Effector memory CD8-positive, alpha-beta T cell (primary cell): Measurements from ENCODE around the gene MRPL42.
"Not testable (repeated sequence)": the region's sequence is repeated elsewhere in the genome, so short reads cannot be mapped to it uniquely, and the experiment has no call there.

Source experiments
- ATAC-seq: fragments of 150-1000 bp; cut with Tn5 transposase; replicated peaks from 2 replicates; pipeline ENCODE4 v1.10.0; 2021; ENCODE audit warnings: mild to moderate bottlenecking, moderate library complexity
- DNase-seq, 3 experiments: peaks; one replicate each; pipeline ENCODE4 v3.0.0; 2021
- H3K27ac Mint-ChIP-seq, 2 donors: one replicate each; pipeline ENCODE4 v1.8.0; 2022; ENCODE audit warnings: mild to moderate bottlenecking in 2 of 2, mixed read lengths in 2 of 2, moderate library complexity in 2 of 2
- H3K27me3 Mint-ChIP-seq, 2 donors: one replicate each; pipeline ENCODE4 v1.8.0; 2022; ENCODE audit warnings: mixed read lengths in 2 of 2
- H3K36me3 Mint-ChIP-seq: one replicate; pipeline ENCODE4 v1.8.0; 2022; ENCODE audit warnings: mild to moderate bottlenecking, moderate library complexity, mixed read lengths; ENCODE audit not compliant: insufficient read depth
- H3K4me1 Mint-ChIP-seq, 2 donors: one replicate each; pipeline ENCODE4 v1.8.0; 2022; ENCODE audit warnings: low read depth in 2 of 2, mixed read lengths in 2 of 2
- H3K4me3 Mint-ChIP-seq, 2 donors: one replicate each; pipeline ENCODE4 v1.8.0; 2022; ENCODE audit warnings: mild to moderate bottlenecking in 2 of 2, mixed read lengths in 2 of 2, moderate library complexity in 2 of 2
- H3K9me3 Mint-ChIP-seq, 2 donors: one replicate each; pipeline ENCODE4 v1.8.0; 2022; ENCODE audit warnings: mixed read lengths in 2 of 2
- total RNA-seq, 9 experiments: gene quantifications; one replicate each; lab custom pipeline; 2026; lab: John Stamatoyannopoulos, UW

Gene MRPL42
- 26.9 to 87.4 (median 61.4) reads per million in 9 experiments for total RNA-seq

- Mint-ChIP-seq H3K27me3 (no peaks in the 10 kb centered on the region), H3K36me3 (peaks cover 16% of the 10 kb centered on the region), H3K27ac (peak within 1 kb of the TSS; percentile 93 to 96)
Measured at GRCh38 chr12:93467351-93468007, at the start of gene MRPL42. Gene MRPL42, plus strand, starts transcription at chr12:93467514. Its CDS starts 1,772 bp downstream, at chr12:93469286.

GRCh38 chr12:93417967-93418480 is 49.3 kb upstream of the MRPL42 start:
- ATAC-seq (no peak), DNase-seq (no peak)
- H3K36me3 Mint-ChIP-seq: peaks cover 13% of the 10 kb centered on the region
- no peak overlapping the region for H3K27ac Mint-ChIP-seq
- H3K4me1 Mint-ChIP-seq: peaks cover 48 to 76% of the 10 kb centered on the region in 2 donors
- no peaks in the 10 kb centered on the region for H3K9me3 Mint-ChIP-seq
- H3K27me3 Mint-ChIP-seq: no peaks in the 10 kb centered on the region
- H3K4me3 Mint-ChIP-seq: no peak overlapping the region

More at GRCh38 chr12:93467351-93468007, at the start of gene MRPL42:
- Mint-ChIP-seq H3K4me1 (peaks cover 16 to 20% of the 10 kb centered on the region in 2 donors), H3K9me3 (no peaks in the 10 kb centered on the region), H3K4me3 (peak within 1 kb of the TSS; percentile 88 to 89)
- DNase-seq (peak; percentile 92 to 97 (median 93)), ATAC-seq (peak; percentile 92)

GRCh38 chr12:93419388-93420034 is 47.8 kb upstream of the MRPL42 start:
- ATAC-seq (peak; percentile 83), DNase-seq (no peak)
- Mint-ChIP-seq H3K4me1 (peaks cover 46 to 77% of the 10 kb centered on the region in 2 donors), H3K27me3 (no peaks in the 10 kb centered on the region), H3K4me3 (peak overlapping the region in 1 of 2 donors; percentile 40), H3K27ac (peak overlapping the region; percentile 19 to 80), H3K36me3 (peaks cover 9% of the 10 kb centered on the region), H3K9me3 (no peaks in the 10 kb centered on the region)

- no peak for DNase-seq
- no peak for ATAC-seq
- Mint-ChIP-seq H3K4me1 (peaks cover 53 to 84% of the 10 kb centered on the region in 2 donors), H3K27ac (peak overlapping the region in 1 of 2 donors; percentile 84), H3K9me3 (no peaks in the 10 kb centered on the region), H3K4me3 (no peak overlapping the region), H3K27me3 (no peaks in the 10 kb centered on the region), H3K36me3 (peaks cover 2% of the 10 kb centered on the region)
Measured at GRCh38 chr12:93422050-93422449, 45.3 kb upstream of the MRPL42 start.

GRCh38 chr12:93425736-93426411 is 41.4 kb upstream of the MRPL42 start:
- DNase-seq: no peak

GRCh38 chr12:93426412-93426805 is 40.9 kb upstream of the MRPL42 start:
- no peaks in the 10 kb centered on the region for H3K27me3 Mint-ChIP-seq
- no peaks in the 10 kb centered on the region for H3K36me3 Mint-ChIP-seq
- ATAC-seq: no peak
- no peak for DNase-seq
- H3K27ac Mint-ChIP-seq: peak overlapping the region; percentile 60 to 83
- no peaks in the 10 kb centered on the region for H3K9me3 Mint-ChIP-seq
- peak overlapping the region; percentile 23 to 44 for H3K4me3 Mint-ChIP-seq
- peaks cover 60 to 84% of the 10 kb centered on the region in 2 donors for H3K4me1 Mint-ChIP-seq

More at GRCh38 chr12:93425736-93426411, 41.4 kb upstream of the MRPL42 start:
- H3K4me1 Mint-ChIP-seq: peaks cover 57 to 84% of the 10 kb centered on the region in 2 donors
- ATAC-seq: no peak
- H3K36me3 Mint-ChIP-seq: peaks cover under 1% of the 10 kb centered on the region
- H3K27ac Mint-ChIP-seq: peak overlapping the region; percentile 60 to 83
- H3K9me3 Mint-ChIP-seq: no peaks in the 10 kb centered on the region
- H3K27me3 Mint-ChIP-seq: no peaks in the 10 kb centered on the region
- H3K4me3 Mint-ChIP-seq: peak overlapping the region in 1 of 2 donors; percentile 44

- H3K4me3 Mint-ChIP-seq: peak overlapping the region in 1 of 2 donors; percentile 36
- H3K27me3 Mint-ChIP-seq: no peaks in the 10 kb centered on the region
- no peak for DNase-seq
- H3K4me1 Mint-ChIP-seq: peaks cover 62 to 82% of the 10 kb centered on the region in 2 donors
- H3K27ac Mint-ChIP-seq: peak overlapping the region; percentile 60 to 81
- H3K9me3 Mint-ChIP-seq: no peaks in the 10 kb centered on the region
- ATAC-seq: no peak
- no peaks in the 10 kb centered on the region for H3K36me3 Mint-ChIP-seq
Measured at GRCh38 chr12:93427779-93428564, 39.3 kb upstream of the MRPL42 start.

- peaks cover 57 to 81% of the 10 kb centered on the region in 2 donors for H3K4me1 Mint-ChIP-seq
- H3K4me3 Mint-ChIP-seq: no peak overlapping the region
- no peaks in the 10 kb centered on the region for H3K27me3 Mint-ChIP-seq
- DNase-seq (no peak), ATAC-seq (no peak)
- no peaks in the 10 kb centered on the region for H3K9me3 Mint-ChIP-seq
- no peak overlapping the region for H3K27ac Mint-ChIP-seq
- H3K36me3 Mint-ChIP-seq: no peaks in the 10 kb centered on the region
Measured at GRCh38 chr12:93429448-93429847, 37.9 kb upstream of the MRPL42 start.

- ATAC-seq (no peak), DNase-seq (no peak)
- Mint-ChIP-seq H3K9me3 (no peaks in the 10 kb centered on the region), H3K27ac (peak overlapping the region in 1 of 2 donors; percentile 66), H3K4me1 (peaks cover 55 to 77% of the 10 kb centered on the region in 2 donors), H3K4me3 (peak overlapping the region in 1 of 2 donors; percentile 7), H3K27me3 (no peaks in the 10 kb centered on the region), H3K36me3 (no peaks in the 10 kb centered on the region)
Measured at GRCh38 chr12:93429852-93430251, 37.5 kb upstream of the MRPL42 start.

- Mint-ChIP-seq H3K27ac (peak overlapping the region in 1 of 2 donors; percentile 66), H3K4me3 (peak overlapping the region in 1 of 2 donors; percentile 7), H3K4me1 (peaks cover 56 to 73% of the 10 kb centered on the region in 2 donors), H3K27me3 (no peaks in the 10 kb centered on the region), H3K36me3 (no peaks in the 10 kb centered on the region), H3K9me3 (no peaks in the 10 kb centered on the region)
- DNase-seq (no peak), ATAC-seq (no peak)
Measured at GRCh38 chr12:93430280-93430679, 37.0 kb upstream of the MRPL42 start.

GRCh38 chr12:93432031-93432430 is 35.3 kb upstream of the MRPL42 start:
- ATAC-seq: not testable (repeated sequence)
- peak overlapping the region; percentile 34 to 49 for H3K4me3 Mint-ChIP-seq

GRCh38 chr12:93434256-93434865 is 33.0 kb upstream of the MRPL42 start:
- Mint-ChIP-seq H3K4me1 (peaks cover 58 to 71% of the 10 kb centered on the region in 2 donors), H3K9me3 (no peaks in the 10 kb centered on the region), H3K4me3 (peak overlapping the region in 1 of 2 donors; percentile 54), H3K27me3 (no peaks in the 10 kb centered on the region), H3K36me3 (peaks cover 2% of the 10 kb centered on the region), H3K27ac (no peak overlapping the region)
- DNase-seq: no peak
- no peak for ATAC-seq

More at GRCh38 chr12:93432031-93432430, 35.3 kb upstream of the MRPL42 start:
- H3K9me3 Mint-ChIP-seq, DNase-seq, H3K27me3 Mint-ChIP-seq, H3K36me3 Mint-ChIP-seq: not testable (repeated sequence)
- Mint-ChIP-seq H3K27ac (peak overlapping the region in 1 of 2 donors; percentile 74), H3K4me1 (peaks cover 48 to 68% of the 10 kb centered on the region in 2 donors)
